ENCODE measurements around the gene CASZ1.

DNA sequence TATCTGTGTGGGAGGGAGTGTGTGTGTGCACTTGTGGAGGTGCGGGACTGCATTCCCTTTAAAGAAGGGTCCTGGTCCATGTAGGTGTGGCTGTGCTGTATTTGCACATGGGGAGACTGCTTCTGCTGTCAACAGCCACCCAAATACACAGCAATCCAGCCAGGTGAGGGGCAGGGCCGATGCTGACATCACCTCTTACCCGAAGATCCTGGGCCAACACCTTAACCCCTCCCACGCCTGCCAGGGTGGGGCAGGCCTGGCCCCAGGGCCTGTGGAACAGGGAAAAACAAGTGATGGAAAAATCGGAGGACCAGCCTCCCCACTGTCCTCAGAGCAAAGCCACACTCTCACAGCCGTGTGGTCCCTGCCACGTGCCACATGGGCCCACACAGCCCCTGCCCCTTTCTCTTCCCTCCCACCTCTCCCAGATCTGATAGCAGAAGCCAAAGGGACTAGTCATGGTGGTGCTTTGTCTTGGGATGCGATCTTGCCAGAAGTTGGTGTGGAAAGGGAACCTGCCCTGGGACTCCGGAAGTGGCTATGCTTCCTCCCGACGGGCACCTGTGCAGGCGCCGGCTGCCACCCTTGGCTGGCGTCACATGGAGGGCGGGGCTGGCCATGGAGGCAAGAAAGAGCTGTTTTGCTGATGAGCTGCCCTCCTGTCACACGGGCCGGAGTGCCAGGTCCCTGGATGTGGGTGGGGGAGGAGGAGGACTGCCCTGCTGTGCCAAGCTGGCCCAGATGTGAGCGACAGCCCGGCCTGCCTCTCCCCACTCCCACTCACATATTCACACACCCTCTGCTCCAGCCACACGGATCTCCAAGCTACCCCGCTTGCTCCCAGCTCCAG lies 7.8 kb upstream of the CASZ1 start:
- TF ChIP-seq GATA2 (IDR thresholded peaks at IDR 0.05; ENCODE audit: low read depth, low read length) = no peak
- TF ChIP-seq GATA3 (IDR thresholded peaks at IDR 0.05; ENCODE audit: low read depth, low read length) = no peak

All from SH-SY5Y (cell line).